Measurements from ENCODE around the gene KLB.
"Not testable (repeated sequence)": the region's sequence is repeated elsewhere in the genome, so short reads cannot be mapped to it uniquely, and the experiment has no call there.

The KLB gene

DNA sequence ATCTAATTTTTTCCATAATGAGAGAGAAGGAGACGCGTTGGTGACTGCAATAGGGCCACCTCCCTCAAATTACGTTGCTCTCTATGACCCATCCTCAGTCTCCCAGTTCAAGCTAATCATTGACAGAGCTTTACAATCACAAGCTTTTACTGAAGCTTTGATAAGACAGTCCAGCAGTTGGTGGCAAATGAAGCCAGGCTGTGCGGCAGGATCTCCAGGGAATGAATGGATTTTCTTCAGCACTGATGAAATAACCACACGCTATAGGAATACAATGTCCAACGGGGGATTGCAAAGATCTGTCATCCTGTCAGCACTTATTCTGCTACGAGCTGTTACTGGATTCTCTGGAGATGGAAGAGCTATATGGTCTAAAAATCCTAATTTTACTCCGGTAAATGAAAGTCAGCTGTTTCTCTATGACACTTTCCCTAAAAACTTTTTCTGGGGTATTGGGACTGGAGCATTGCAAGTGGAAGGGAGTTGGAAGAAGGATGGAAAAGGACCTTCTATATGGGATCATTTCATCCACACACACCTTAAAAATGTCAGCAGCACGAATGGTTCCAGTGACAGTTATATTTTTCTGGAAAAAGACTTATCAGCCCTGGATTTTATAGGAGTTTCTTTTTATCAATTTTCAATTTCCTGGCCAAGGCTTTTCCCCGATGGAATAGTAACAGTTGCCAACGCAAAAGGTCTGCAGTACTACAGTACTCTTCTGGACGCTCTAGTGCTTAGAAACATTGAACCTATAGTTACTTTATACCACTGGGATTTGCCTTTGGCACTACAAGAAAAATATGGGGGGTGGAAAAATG lies at the start of gene KLB:
Gene KLB, plus strand, starts transcription at position 168 of the 821 bp plus-strand sequence. Its CDS starts 20 bp downstream, at position 188.
- no peak for DNase-seq

DNA sequence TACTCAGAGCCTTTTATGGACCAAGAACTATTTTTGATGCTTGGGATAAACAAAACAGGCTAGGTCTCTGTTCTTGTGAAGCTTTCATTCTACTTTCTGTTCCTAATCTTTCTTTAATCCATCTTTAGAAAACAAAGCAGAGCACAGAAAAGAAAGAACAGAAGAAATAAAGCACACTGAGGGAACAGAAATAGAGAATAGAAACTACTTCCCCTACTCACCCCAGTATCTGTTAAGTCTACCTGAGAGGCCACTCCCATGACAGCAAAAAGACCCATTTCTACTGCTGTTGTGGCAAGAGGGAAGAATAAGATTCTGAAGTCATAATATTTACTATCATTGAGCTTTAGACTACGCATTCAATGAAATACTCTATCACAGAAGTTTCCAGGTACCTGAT lies 49.7 kb upstream of the KLB start:
- no peak for DNase-seq

DNA sequence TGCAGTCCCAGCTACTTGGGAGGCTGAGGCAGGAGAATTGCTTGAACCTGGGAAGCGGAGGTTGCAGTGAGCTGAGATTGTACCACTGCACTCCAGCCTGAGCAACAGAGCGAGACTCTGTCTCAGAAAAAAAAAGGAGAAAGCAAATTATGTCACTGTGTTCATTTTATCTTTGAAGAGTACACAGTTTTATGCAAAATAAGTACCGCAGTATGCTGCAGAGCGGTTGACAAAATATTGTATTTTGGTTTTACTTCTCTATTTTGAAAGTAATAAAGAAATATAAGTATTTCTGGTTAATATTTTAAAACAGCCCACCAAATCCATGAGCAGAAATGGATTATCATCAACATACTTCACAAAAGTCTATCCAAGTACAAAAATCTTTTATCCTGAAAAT lies 46.1 kb upstream of the KLB start:
- not testable (repeated sequence) for DNase-seq

DNA sequence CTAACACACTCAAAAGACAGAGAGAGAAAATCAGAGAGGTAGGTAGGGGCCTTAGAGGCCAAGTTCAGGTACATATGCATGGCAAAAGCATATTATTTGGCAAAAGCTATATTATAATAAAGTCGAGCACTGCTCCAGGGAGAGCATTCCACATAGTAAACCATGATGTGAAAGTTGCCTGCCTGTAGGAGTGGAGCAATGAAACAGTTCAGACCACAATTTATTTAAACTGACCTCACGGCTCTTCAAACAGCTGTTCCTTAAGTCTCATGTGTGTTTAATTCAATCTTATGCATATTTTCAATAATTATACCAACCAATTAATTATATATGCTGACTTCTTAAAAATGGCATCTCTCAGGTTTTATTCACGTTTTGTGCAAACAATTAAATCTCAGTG lies 43.9 kb upstream of the KLB start:
- no peak for DNase-seq

DNA sequence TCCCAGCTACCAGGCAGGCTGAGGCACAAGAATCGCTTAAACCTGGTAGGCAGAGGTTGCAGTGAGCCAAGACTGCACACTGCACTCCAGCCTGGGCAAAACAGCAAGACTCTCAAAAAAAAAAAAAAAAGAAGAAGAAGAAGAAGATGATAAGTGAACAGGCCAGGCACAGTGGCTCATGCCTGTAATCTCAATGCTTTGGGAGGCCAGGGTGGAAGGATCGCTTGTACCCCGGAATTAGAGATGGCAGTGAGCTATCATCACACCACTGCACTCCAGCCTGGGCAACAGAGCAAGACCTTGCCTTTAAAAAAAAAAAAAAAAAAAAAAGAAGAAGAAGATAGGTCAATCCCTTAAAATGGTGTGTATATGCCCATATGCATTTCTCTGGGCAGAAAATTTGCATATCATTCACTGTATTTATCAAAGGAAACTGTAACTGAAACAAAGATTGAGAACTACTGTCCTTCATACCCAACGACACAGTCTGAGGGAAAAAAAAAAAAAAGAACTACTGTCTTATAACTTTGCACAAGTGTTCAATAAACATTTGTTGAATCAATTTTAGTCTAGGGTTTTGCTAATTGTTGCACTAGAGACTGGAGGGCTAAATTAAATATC lies 42.8 kb upstream of the KLB start:
- DNase-seq = no peak

DNA sequence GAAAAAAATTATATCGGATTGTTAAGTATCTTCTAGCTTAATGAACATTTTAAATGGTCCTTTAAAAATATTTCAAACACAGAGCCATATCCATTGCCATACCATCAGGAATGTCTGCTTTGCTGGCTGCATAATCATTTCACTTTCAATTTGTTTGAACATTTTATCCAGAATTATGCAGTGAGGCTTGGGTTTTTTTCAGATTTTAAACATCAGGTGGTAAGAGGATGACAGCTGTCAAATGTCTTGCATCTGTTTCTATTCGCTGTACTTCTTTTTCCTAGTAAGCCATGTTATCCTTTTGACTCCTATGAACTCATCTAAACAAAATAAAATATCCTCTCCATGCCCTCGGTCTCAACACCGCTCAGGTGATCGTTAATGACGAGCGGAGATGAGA lies 41.4 kb upstream of the KLB start:
- no peak for DNase-seq

DNA sequence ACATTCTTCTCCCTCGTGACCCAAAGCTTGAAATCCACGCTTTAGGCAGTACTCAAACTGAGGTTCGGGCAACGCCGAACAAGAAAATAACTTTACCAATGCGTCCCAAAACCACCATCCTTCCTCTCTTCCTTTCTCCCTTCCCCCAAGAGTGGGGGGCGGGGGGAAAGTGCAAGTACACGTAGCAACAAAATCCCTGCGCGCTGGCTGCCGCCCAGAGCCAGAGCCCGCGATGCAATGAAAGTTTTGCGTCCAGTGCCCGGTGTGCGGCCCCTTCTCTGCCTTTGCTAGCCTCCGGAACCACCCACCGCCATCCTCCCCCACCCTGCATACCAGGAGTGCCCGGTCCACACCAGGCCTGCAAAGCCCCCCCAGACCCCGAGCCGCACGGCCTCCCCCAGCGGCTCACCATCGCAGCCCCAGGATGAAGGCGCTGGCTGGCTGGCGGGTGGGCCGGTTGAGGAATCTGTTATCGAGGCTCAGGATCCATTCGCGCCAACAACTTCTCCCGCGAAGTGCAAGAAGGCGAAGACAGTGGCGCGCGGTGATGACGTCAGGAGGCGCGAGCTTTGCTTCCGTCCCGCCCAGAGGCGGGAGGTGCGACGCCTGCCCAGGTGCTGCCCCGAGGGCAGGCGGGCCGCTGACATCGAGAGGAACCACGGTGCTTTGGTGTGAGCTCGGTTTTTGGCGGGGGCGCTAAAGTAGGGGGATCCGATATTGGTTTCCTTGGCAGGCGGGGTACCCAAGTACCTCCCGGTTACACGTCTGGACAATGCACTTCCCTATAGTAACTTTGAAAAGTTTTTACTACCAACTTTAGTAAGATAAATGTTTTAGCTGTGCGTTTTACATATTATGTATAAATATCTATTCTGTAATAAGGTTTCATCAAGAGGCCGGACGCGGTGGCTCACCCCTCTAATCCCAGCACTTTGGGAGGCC lies 40.6 kb upstream of the KLB start, which contains the start of gene RFC1:
Gene RFC1, minus strand, starts transcription at position 533 of the 942 bp plus-strand sequence. Its CDS starts 121 bp downstream, at position 412.
- peak; percentile 97 for DNase-seq

DNA sequence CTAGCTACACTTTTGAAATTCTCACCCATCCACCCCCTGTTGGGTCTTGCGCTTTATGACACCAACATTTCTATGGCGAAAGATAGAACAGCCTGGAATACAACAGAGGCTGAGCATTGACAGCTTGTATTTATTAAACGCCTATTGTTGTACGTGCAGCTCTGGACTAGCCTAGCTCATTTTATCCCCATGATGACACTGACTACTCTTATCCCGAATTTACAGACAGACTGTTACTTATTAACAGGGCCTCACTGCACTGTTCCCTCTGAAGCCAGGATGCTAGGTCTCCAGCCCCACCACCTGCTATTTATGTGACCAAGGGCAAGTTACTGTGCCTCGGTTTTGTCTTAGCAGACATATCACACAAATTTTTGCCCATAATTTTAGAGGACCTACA lies 39.6 kb upstream of the KLB start:
- no peak for DNase-seq

DNA sequence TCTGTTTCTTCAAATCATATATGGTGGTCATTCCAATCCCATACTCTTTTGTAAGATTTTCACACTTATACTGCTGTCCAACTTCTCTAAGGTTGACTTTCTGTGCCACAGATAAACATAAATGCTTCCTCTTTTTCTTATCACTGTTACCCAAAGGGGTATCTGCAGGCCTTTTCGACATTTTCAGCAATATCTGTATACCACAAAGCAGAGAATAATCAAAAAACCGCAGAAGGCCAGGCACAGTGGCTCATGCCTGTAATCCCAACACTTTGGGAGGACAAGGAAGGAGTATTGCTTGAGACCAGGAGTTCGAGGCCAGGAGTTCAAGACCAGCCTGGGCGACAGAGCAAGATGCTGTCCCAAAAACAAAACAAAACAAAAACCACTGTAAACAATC lies 37.4 kb upstream of the KLB start:
- no peak for DNase-seq

DNA sequence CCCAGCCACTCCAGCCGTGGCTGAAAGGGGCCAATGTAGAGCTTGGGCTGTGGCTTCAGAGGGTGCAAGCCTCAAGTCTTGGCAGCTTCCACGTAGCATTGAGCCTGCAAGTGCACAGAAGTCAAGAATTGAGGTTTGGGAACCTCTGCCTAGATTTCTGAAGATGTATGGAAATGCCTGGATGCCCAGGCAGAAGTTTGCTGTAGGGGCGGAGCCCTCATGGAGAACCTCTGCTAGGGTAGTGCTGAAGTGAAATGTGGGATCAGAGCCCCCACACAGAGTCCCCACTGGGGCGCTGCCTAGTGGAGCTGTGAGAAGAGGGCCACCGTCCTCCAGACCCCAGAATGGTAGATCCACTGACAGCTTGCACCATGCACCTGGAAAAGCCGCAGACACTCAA lies 35.5 kb upstream of the KLB start:
- not testable (repeated sequence) for DNase-seq

DNA sequence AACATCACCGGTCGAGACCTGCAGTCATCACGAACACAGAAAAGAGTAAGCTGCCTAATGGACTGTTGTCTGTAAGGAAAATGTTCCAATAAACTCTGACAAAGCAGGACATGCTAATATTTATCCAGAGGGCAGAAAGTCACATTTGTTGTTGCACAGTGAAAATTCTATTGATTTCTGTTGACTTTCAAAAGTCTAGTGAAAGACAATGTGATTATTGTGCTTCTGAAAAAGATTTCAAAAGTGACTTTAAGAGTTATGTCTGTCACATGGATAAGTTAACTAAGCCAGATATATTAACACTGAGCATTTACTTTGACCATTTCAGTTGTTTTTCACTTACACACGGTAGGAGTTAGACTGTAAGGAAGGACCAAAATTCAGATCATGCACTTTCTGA lies 31.3 kb upstream of the KLB start:
- DNase-seq = no peak

DNA sequence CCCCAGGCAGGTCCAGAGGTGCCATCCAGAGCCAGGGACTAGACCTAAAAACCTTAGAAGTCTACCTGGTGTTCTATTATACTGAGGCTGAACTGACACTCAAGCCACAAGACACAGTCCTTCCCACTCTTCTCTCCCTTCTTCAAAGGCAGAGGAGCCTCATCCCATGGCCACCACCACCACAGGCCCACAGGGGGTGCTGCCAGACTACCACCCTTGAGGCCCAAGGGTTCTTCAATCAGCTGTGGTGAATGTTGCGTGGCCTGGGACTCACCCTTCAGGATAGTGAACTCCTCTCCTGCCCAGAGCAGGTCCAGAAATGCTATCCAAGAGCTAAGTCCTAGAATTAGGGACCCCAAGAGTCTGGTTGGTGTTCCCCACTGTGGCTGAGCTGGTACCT lies 23.0 kb upstream of the KLB start:
- no peak for DNase-seq

DNA sequence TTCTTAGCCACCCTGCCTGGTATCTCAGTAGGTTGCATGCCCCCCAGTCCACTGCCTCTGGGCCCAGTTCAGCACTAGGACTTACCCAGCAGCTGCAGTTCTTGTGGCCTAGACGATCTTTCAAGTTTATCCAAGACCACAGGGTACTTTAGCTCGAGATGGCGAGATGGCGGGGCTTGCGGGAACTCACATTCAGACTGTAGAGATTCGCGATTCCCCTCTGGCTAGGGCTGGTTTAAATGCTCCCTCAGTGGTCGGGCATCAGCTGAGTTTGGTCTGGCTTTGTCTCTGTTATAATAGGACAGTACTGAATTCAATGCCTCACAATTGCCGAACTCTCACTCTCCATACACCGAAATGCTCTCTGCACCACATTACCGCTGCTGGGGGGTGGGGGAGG lies 22.2 kb upstream of the KLB start:
- no peak for DNase-seq

DNA sequence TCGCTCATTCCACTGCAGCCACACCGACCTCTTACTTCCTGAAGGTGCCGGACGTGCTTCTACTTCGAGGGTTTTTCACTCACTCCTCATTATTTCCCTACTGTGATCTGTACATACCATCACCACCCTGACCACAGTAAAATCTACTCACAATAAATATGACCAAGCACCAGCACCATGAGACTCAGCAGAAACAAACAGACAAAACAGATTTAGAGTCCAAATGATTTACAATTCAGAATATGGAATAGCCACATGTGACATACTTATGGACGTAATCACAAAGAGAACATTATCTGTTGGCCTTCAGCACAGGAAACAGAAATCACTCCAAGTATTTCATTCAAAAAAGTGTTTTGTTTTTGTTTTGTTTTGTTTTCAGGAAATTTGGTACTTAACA lies 16.1 kb upstream of the KLB start:
- no peak for DNase-seq

DNA sequence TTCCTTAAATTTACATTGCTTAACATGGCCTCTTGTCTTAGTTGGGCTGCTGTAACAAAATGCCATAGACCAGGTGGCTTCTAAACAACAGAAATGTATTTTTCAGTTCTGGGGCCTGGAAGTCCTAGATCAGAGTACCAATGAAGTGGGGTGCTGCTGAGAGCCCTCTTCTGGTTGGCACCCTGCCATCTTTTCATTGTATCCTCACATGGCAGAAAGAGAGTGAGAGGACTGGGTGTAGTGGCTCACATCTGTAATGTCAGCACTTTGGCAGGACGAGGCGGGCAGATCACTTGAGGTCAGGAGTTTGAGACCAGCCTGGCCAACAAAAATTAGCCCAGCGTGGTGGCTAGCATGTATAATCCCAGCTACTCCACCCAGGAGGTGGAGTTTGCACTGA lies 12.0 kb upstream of the KLB start:
- no peak for DNase-seq

DNA sequence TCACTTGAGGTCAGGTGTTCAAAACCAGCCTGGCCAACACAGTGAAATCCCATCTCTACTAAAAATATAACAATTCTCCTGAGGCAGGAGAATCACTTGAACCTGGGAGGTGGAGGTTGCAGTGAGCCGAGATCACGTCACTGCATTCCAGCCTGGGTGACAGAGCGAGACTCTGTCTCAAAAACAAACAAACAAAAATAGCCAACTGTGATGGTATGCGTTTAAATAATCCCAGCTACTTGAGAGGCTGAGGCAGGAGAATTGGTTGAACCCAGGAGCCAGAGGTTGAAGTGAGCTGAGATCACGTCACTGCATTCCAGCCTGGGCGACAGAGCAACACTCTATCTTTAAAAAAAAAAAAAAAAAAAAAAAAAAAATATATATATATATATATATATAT lies 5.1 kb upstream of the KLB start:
- not testable (repeated sequence) for DNase-seq

DNA sequence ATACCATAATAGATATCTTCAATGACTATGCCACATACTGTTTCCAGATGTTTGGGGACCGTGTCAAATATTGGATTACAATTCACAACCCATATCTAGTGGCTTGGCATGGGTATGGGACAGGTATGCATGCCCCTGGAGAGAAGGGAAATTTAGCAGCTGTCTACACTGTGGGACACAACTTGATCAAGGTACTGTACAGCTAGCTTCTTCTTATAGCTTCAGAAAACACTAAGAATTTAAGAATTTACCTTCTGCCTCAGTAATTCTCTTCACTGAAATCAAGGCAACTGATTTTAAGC lies 805 bp downstream of the KLB start:
- no peak for DNase-seq

DNA sequence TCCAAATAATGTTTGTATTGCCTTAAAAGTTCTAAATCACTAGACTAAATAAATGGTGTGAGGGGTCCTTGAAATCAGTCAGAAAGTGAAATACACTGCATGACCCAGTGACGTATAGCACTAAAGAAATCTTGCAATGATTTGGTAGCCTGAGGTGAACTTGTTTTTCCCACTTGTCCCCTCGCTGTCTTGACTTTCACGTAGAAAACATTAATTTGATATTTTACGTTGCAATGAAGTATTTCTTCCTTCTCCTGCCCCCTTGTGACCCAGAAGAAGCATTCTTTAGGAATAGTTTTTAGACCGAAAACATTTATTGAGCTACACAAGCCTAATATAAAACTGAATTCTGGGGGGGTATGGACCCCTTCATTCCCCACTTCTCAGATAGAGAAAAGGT lies 3.7 kb downstream of the KLB start:
- no peak for DNase-seq

DNA sequence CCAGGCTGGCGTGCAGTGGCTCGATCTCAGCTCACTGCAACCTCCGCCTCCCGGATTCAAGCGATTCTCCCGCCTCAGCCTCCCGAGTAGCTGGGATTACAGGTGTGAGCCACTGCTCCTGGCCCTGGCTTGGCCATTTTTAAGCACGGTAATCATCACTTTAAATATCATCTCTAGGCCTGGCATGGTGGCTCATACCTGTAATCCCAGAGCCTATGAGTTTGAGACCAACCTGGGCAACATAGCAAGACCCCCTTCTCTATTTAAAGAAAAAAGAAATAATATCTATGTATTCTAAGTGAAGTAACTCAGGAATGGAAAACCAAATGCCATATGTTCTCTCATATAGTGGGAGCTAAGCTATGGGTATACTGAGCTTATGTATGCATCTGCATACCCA lies 4.8 kb downstream of the KLB start:
- not testable (repeated sequence) for DNase-seq

DNA sequence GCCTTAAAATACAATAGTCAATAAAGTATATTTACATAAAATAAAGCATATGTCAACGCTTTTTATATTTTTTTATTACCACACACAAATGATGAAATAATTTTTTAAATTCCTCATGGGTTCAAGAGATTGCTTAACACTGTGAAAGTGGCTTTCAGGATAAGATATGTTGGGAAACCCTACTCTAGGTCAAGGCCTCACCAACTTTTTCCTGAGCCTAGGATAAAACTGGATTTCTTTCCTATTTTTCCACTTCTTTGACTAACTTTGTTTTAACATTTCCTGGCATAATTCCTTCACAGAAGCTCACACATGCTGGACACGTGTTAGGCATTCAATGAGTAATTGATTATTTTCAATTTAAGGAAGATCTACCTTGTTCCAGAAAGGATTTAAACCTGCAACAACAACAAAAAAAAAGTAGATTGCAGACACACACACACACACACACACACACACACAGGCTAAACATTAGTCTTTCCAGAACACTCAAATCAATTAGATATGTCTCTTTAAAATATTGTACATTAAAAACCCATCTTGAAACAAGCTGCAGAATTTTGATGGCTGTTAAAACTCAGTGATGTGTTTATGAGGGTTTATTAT lies 9.1 kb downstream of the KLB start:
- no peak for DNase-seq

DNA sequence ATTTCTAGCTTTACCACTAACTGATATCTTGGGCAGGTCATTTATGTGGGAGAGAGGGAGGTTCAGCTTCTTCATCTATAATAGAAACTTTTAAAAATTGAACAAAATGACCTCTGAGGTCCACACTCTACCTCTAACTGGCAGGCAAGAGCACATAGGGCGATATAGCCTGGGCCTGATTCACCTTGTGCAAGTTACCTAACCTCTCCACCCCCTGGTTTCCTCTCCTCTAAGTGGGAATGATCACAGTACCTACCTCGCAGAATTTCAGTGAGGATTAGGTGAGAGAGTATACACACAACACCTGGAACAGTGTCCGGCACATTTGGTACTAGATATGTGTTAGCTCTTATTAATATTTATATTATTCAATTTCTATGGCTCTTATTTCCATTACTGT lies 15.5 kb downstream of the KLB start:
- no peak for DNase-seq

DNA sequence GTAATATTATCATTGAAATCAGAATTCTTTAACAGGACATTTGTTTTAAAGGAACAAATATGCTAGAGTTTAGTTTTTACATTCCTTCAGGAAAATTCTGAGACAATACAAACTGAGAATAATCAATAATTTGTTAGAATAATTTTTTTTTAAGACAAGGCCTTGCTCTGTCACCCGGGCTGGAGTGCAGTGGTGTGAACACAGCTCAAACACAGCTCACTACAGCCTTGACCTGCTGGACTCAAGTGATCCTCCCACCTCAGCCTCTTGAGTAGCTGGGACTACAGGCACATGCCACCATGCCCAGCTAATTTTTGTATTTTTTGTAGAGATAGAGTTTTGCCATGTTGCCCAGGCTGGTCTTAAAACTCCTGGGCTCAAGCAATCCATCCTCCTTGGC lies 18.6 kb downstream of the KLB start:
- not testable (repeated sequence) for DNase-seq

DNA sequence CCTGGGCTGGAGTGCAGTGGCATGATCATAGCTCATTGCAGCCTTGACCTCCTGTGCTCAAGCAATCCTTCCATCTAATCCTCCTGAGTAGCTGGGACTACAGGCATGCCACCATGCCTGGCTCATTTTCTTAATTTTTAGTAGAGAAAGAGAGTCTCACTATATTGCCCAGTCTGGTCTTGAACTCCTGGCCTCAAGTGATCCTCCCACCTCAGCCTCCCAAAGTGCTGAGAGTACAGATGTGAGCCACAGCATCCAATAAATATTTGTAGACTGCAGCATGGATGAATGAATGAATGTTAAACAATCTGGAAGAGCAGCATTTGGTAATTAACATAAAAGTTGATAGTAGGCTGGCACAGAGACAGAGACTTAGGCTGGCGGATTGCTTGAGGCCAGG lies 20.0 kb downstream of the KLB start:
- DNase-seq = no peak
